Thyroid gland (tissue), 4 donors: ENCODE data around the gene SLC22A1. TPM values are rescaled to one million over a fixed set of nuclear protein-coding genes. Genes with fewer than 3 reads are reported as not detected.

Experiments
- DNase-seq, 2 donors: peaks; one replicate each; pipeline ENCODE4 v3.0.0-alpha.2; 2019
- H3K27ac ChIP-seq, 3 donors: fragments of 200-600 bp; sonication (generic); 1 replicate in 2 of 3; 2 replicates in 1 of 3; pipeline ENCODE4 v1.5.1; 2016 to 2019; ENCODE audit warnings: mild to moderate bottlenecking in 1 of 3, moderate library complexity in 1 of 3
- H3K27me3 ChIP-seq: fragments of 200-600 bp; sonication (generic); one replicate; pipeline ENCODE4 v1.5.1; 2019
- H3K36me3 ChIP-seq, 2 donors: fragments of 200-600 bp; sonication (generic); one replicate each; pipeline ENCODE4 v1.5.1; 2016 to 2019
- H3K4me1 ChIP-seq, 2 donors: fragments of 200-600 bp; sonication (generic); one replicate each; pipeline ENCODE4 v1.5.1; 2017 to 2019
- H3K4me3 ChIP-seq, 3 donors: fragments of 200-600 bp; sonication (generic); replicated peaks in 1 of 3; 1 replicate in 2 of 3; 2 replicates in 1 of 3; pipeline ENCODE4 v1.5.1; 2016; ENCODE audit warnings: mild to moderate bottlenecking in 1 of 3
- H3K9me3 ChIP-seq: fragments of 200-600 bp; sonication (generic); one replicate; pipeline ENCODE4 v1.5.1; 2017
- CTCF ChIP-seq, 6 experiments: fragments of 200-600 bp in 3 of 6; fragments of 450-650 bp in 3 of 6; sonication (generic) in 3 of 6; IDR thresholded peaks; one replicate each; pipeline ENCODE4 v1.5.1; 2016 to 2019; ENCODE audit warnings: antibody characterized with exemption in 6 of 6, mild to moderate bottlenecking in 2 of 6, inconsistent platforms in 1 of 6, moderate library complexity in 1 of 6
- POLR2A ChIP-seq, 2 donors: fragments of 450-650 bp; IDR thresholded peaks; one replicate each; pipeline ENCODE4 v1.6.1; 2017; ENCODE audit warnings: antibody characterized with exemption in 2 of 2, mild to moderate bottlenecking in 2 of 2, moderate library complexity in 1 of 2
- WGBS, 2 donors: methylation state at CpG; one replicate each; pipeline ENCODE4 v1.1.5; 2017; 5-methylcytosine and 5-hydroxymethylcytosine counted together
- intact Hi-C: fragments of 100-400 bp; cut with DNase I; formaldehyde crosslinking; loops from one replicate; pipeline ENCODE4 v1.15.1; 2023
- total RNA-seq, 4 donors: library from RNA; depleted of rRNA; stranded (reverse); fragments of >200 nt; gene quantifications; one replicate each; pipeline ENCODE4 v1.2.3, GENCODE V29; 2016

Gene SLC22A1
- total RNA-seq, 4 donors from 2014 or later: 2.0 to 4.8 (median 3.7) TPM

- DNase-seq: no peak
- TF ChIP-seq POLR2A (IDR thresholded peaks at IDR 0.05) (no peak), CTCF (IDR thresholded peaks at IDR 0.05) (no peak)
- Histone ChIP-seq H3K27me3 (no peaks in the 10 kb centered on the region), H3K36me3 (peaks cover 58 to 90% of the 10 kb centered on the region in 2 donors), H3K9me3 (no peaks in the 10 kb centered on the region), H3K4me3 (no peak overlapping the region), H3K4me1 (no peaks in the 10 kb centered on the region), H3K27ac (no peak overlapping the region)
- 98% methylated on average over 15 to 19 of the region's 23 CpGs for WGBS, 2 donors
- intact Hi-C loops: no loop called here
These were observed 42.5 kb upstream of the SLC22A1 start for GRCh38 chr6:160078883-160079685.

- intact Hi-C loops: no loop called here
- Histone ChIP-seq H3K9me3 (no peaks in the 10 kb centered on the region), H3K4me1 (no peaks in the 10 kb centered on the region), H3K4me3 (no peak overlapping the region), H3K36me3 (peaks cover 61 to 91% of the 10 kb centered on the region in 2 donors), H3K27me3 (no peaks in the 10 kb centered on the region), H3K27ac (no peak overlapping the region)
- 97 to 98% methylated on average over 12 of the region's 12 CpGs for WGBS, 2 donors
- no peak for TF ChIP-seq POLR2A (IDR thresholded peaks at IDR 0.05)
- no peak for DNase-seq
These were observed 42.0 kb upstream of the SLC22A1 start for GRCh38 chr6:160079686-160080043.

GRCh38 chr6:160080097-160080496, 41.5 kb upstream of the SLC22A1 start:
- TF ChIP-seq POLR2A (IDR thresholded peaks at IDR 0.05) (no peak), CTCF (IDR thresholded peaks at IDR 0.05) (no peak)
- Histone ChIP-seq H3K36me3 (peaks cover 65 to 92% of the 10 kb centered on the region in 2 donors), H3K9me3 (no peaks in the 10 kb centered on the region), H3K4me3 (no peak overlapping the region), H3K4me1 (no peaks in the 10 kb centered on the region), H3K27ac (no peak overlapping the region), H3K27me3 (no peaks in the 10 kb centered on the region)
- 96 to 98% methylated on average over 17 of the region's 17 CpGs for WGBS, 2 donors
- intact Hi-C loops: no loop called here
- DNase-seq: no peak

GRCh38 chr6:160081398-160081797, 40.2 kb upstream of the SLC22A1 start:
- Histone ChIP-seq H3K27ac (no peak overlapping the region), H3K27me3 (no peaks in the 10 kb centered on the region), H3K9me3 (no peaks in the 10 kb centered on the region), H3K4me1 (no peaks in the 10 kb centered on the region), H3K36me3 (peaks cover 69 to 94% of the 10 kb centered on the region in 2 donors), H3K4me3 (no peak overlapping the region)
- WGBS, 2 donors: 94 to 97% methylated on average over 11 of the region's 11 CpGs
- no peak for DNase-seq
- TF ChIP-seq POLR2A (IDR thresholded peaks at IDR 0.05) (no peak), CTCF (IDR thresholded peaks at IDR 0.05) (no peak)
- intact Hi-C loops: no loop called here

GRCh38 chr6:160082627-160083026, 39.0 kb upstream of the SLC22A1 start:
- intact Hi-C loops: no loop called here
- Histone ChIP-seq H3K27me3 (no peaks in the 10 kb centered on the region), H3K4me1 (no peaks in the 10 kb centered on the region)

More at GRCh38 chr6:160082627-160083026, 39.0 kb upstream of the SLC22A1 start:
- TF ChIP-seq POLR2A (IDR thresholded peaks at IDR 0.05): no peak
- no peak for TF ChIP-seq CTCF (IDR thresholded peaks at IDR 0.05)
- no peaks in the 10 kb centered on the region for H3K9me3 ChIP-seq
- no peak overlapping the region for H3K4me3 ChIP-seq
- H3K27ac ChIP-seq: no peak overlapping the region
- no peak for DNase-seq
- WGBS, 2 donors: 89 to 90% methylated on average over 8 of the region's 8 CpGs
- peaks cover 72 to 92% of the 10 kb centered on the region in 2 donors for H3K36me3 ChIP-seq
